DOHH2 (cell line): Measurements from ENCODE around the gene SLCO3A1.

ENCODE experiments used
- CTCF ChIP-seq: fragments of 200-600 bp; sonication (generic); IDR thresholded peaks from one replicate; pipeline ENCODE4 v1.5.1; 2014; ENCODE audit warnings: antibody characterized with exemption, mild to moderate bottlenecking, low read depth, low read length; ENCODE audit not compliant: poor library complexity, severe bottlenecking
- EZH2phosphoT487 ChIP-seq: fragments of 200-600 bp; sonication (generic); IDR thresholded peaks from 2 replicates; pipeline ENCODE4 v1.6.1; 2017; ENCODE audit warnings: borderline replicate concordance, mild to moderate bottlenecking, antibody characterized with exemption, low read length, moderate library complexity, mixed read lengths

- TF ChIP-seq CTCF, result no peak
- TF ChIP-seq EZH2phosphoT487, result no peak
These were observed 313.9 kb downstream of the SLCO3A1 start for GRCh38 chr15:92167451-92167850.
